ENCODE measurements around the gene TRPM8.

- TF ChIP-seq CTCF (IDR thresholded peaks at IDR 0.05; ENCODE audit: poor library complexity) (no peak), EZH2 (IDR thresholded peaks at IDR 0.05; ENCODE audit: borderline replicate concordance) (no peak)
Measured at GRCh38 chr2:233945146-233945545, 28.0 kb downstream of the TRPM8 start.
